ENCODE measurements around the gene NTS.

GRCh38 chr12:85894653-85895052, 20.6 kb downstream of the NTS start:
- TF ChIP-seq CTCF (IDR thresholded peaks at IDR 0.05) (no peak), POLR2A (IDR thresholded peaks at IDR 0.05) (no peak)

Data from right lobe of liver (tissue), 4 donors.